ENCODE measurements around the gene DNAJC7. TPM values are rescaled to one million over a fixed set of nuclear protein-coding genes. Genes with fewer than 3 reads are reported as not detected.
"Not testable (repeated sequence)": the region's sequence is repeated elsewhere in the genome, so short reads cannot be mapped to it uniquely, and the experiment has no call there.

Gene DNAJC7
- total RNA-seq, 3 donors from 2014 or later (not counting 1 experiment from before 2014, with no cell fraction given): 123 to 159 (median 149) TPM

GRCh38 chr17:42010898-42011516 is 6.2 kb downstream of the DNAJC7 start:
- Mint-ChIP-seq H3K4me1 (peaks cover 59 to 65% of the 10 kb centered on the region in 2 donors), H3K27ac (peak overlapping the region; percentile 29 to 39), H3K4me3 (peak overlapping the region; percentile 15), H3K36me3 (no peaks in the 10 kb centered on the region), H3K27me3 (ENCODE audit: low read depth in 2 of 2) (no peaks in the 10 kb centered on the region), H3K9me3 (no peaks in the 10 kb centered on the region)
- DNase-seq (no peak), ATAC-seq (no peak)
- intact Hi-C loops (cut with micrococcal nuclease): no loop called here
- no peaks in the 10 kb centered on the region for H3K9me3 ChIP-seq (ENCODE audit: control insufficient read depth, insufficient read depth, low read length)
- no peaks in the 10 kb centered on the region for H3K27me3 ChIP-seq (ENCODE audit: control insufficient read depth, insufficient read depth, low read length)
- H3K27ac ChIP-seq (ENCODE audit: low read length): no peak overlapping the region
- 97% methylated on average over 3 of the region's 3 CpGs for WGBS (ENCODE audit: insufficient coverage)
- no peak overlapping the region for H3K4me3 ChIP-seq (ENCODE audit: low read length)
- no peak for TF ChIP-seq CTCF (IDR thresholded peaks at IDR 0.05)
- peaks cover 24% of the 10 kb centered on the region for H3K4me1 ChIP-seq (ENCODE audit: control insufficient read depth, insufficient read depth, low read length)
- H3K36me3 ChIP-seq (ENCODE audit: control insufficient read depth, insufficient read depth, low read length): peaks cover 9% of the 10 kb centered on the region

- H3K27me3 Mint-ChIP-seq (ENCODE audit: low read depth in 2 of 2); H3K4me3 ChIP-seq (ENCODE audit: low read length); DNase-seq; H3K27me3 ChIP-seq (ENCODE audit: control insufficient read depth, insufficient read depth, low read length); intact Hi-C loops (cut with micrococcal nuclease); H3K9me3 ChIP-seq (ENCODE audit: control insufficient read depth, insufficient read depth, low read length); H3K36me3 ChIP-seq (ENCODE audit: control insufficient read depth, insufficient read depth, low read length); H3K9me3 Mint-ChIP-seq; H3K27ac ChIP-seq (ENCODE audit: low read length); ATAC-seq; H3K36me3 Mint-ChIP-seq: not testable (repeated sequence)
- H3K27ac Mint-ChIP-seq: peak overlapping the region; percentile 39 to 44
- H3K4me1 Mint-ChIP-seq: peaks cover 54 to 60% of the 10 kb centered on the region in 2 donors
- peaks cover 16% of the 10 kb centered on the region for H3K4me1 ChIP-seq (ENCODE audit: control insufficient read depth, insufficient read depth, low read length)
- peak overlapping the region; percentile 15 for H3K4me3 Mint-ChIP-seq
- 70% methylated on average over 8 of the region's 9 CpGs for WGBS (ENCODE audit: insufficient coverage)
Observed at GRCh38 chr17:42010266-42010680, 7.0 kb downstream of the DNAJC7 start.

GRCh38 chr17:42009170-42009569 is 8.1 kb downstream of the DNAJC7 start:
- Mint-ChIP-seq H3K4me1 (peaks cover 62 to 67% of the 10 kb centered on the region in 2 donors), H3K36me3 (no peaks in the 10 kb centered on the region), H3K4me3 (no peak overlapping the region), H3K27me3 (ENCODE audit: low read depth in 2 of 2) (no peaks in the 10 kb centered on the region), H3K27ac (peak overlapping the region in 1 of 2 donors; percentile 44), H3K9me3 (no peaks in the 10 kb centered on the region)
- Histone ChIP-seq H3K27me3 (ENCODE audit: control insufficient read depth, insufficient read depth, low read length) (no peaks in the 10 kb centered on the region), H3K27ac (ENCODE audit: low read length) (no peak overlapping the region), H3K4me3 (ENCODE audit: low read length) (no peak overlapping the region), H3K36me3 (ENCODE audit: control insufficient read depth, insufficient read depth, low read length) (peaks cover 9% of the 10 kb centered on the region), H3K9me3 (ENCODE audit: control insufficient read depth, insufficient read depth, low read length) (no peaks in the 10 kb centered on the region), H3K4me1 (ENCODE audit: control insufficient read depth, insufficient read depth, low read length) (peaks cover 11% of the 10 kb centered on the region)
- no peak for ATAC-seq
- DNase-seq: no peak
- intact Hi-C loops (cut with micrococcal nuclease): no loop called here
- 94% methylated on average over 4 of the region's 4 CpGs for WGBS (ENCODE audit: insufficient coverage)
- no peak for TF ChIP-seq CTCF (IDR thresholded peaks at IDR 0.05)

- H3K4me3 Mint-ChIP-seq: no peak overlapping the region
- no peaks in the 10 kb centered on the region for H3K36me3 Mint-ChIP-seq
- peaks cover 6% of the 10 kb centered on the region for H3K4me1 ChIP-seq (ENCODE audit: control insufficient read depth, insufficient read depth, low read length)
- no peaks in the 10 kb centered on the region for H3K9me3 ChIP-seq (ENCODE audit: control insufficient read depth, insufficient read depth, low read length)
- H3K4me1 Mint-ChIP-seq: peaks cover 53 to 54% of the 10 kb centered on the region in 2 donors
- peaks cover 35% of the 10 kb centered on the region for H3K36me3 ChIP-seq (ENCODE audit: control insufficient read depth, insufficient read depth, low read length)
- H3K4me3 ChIP-seq (ENCODE audit: low read length): no peak overlapping the region
- no peaks in the 10 kb centered on the region for H3K9me3 Mint-ChIP-seq
- intact Hi-C loops (cut with micrococcal nuclease): no loop called here
- peak overlapping the region; percentile 11 to 12 for H3K27ac Mint-ChIP-seq
- H3K27me3 Mint-ChIP-seq (ENCODE audit: low read depth in 2 of 2): no peaks in the 10 kb centered on the region
- TF ChIP-seq CTCF (IDR thresholded peaks at IDR 0.05): no peak
- H3K27me3 ChIP-seq (ENCODE audit: control insufficient read depth, insufficient read depth, low read length): no peaks in the 10 kb centered on the region
- WGBS (ENCODE audit: insufficient coverage): 88% methylated on average over 1 of the region's 1 CpG
- DNase-seq: no peak
- no peak overlapping the region for H3K27ac ChIP-seq (ENCODE audit: low read length)
- ATAC-seq: no peak
Observed at GRCh38 chr17:42005166-42005565, 12.1 kb downstream of the DNAJC7 start.

Data from natural killer cell (primary cell).